IMR-90 (cell line): ENCODE results near the gene INSYN2A. TPM values are rescaled to one million over a fixed set of nuclear protein-coding genes. Genes with fewer than 3 reads are reported as not detected.

Source experiments
- ATAC-seq: fragments of 200-7000 bp; cut with Tn5 transposase; 2 replicates; pipeline ENCODE4 v1.9.1; 2020; ENCODE audit warnings: low read depth, mild to moderate bottlenecking, moderate library complexity
- BruUV-seq: library from RNA; stranded (reverse); fragments of 400-500 nt; replicated peaks from 2 replicates; lab custom pipeline; 2021; lab: Mats Ljungman, UMichigan
- CTCF ChIA-PET: fragments of 300-600 bp; formaldehyde crosslinking; extraction: SDS; loops from one replicate; lab custom pipeline; 2021; ENCODE audit warnings: antibody characterized with exemption; lab: Yijun Ruan, JAX
- POLR2A ChIA-PET: fragments of 300-600 bp; sonication (Branson Sonifier 250); formaldehyde crosslinking; loops from one replicate; lab custom pipeline; 2022; ENCODE audit warnings: antibody characterized with exemption; ENCODE audit not compliant: unreplicated experiment; lab: Charles Lee
- DNase-seq: peaks from one replicate; pipeline ENCODE4 v3.0.0; 2013
- H2AFZ ChIP-seq: replicated peaks from 2 replicates; pipeline ENCODE3; 2013; ENCODE audit warnings: low read length, mild to moderate bottlenecking; ENCODE audit not compliant: poor library complexity
- H2AK5ac ChIP-seq: 2 replicates; pipeline ENCODE4 v1.6.1; 2013; ENCODE audit warnings: low read depth, low read length, inconsistent platforms
- H2AK9ac ChIP-seq: replicated peaks from 2 replicates; pipeline ENCODE3; 2013; ENCODE audit warnings: mild to moderate bottlenecking, low read depth, low read length, moderate library complexity; ENCODE audit not compliant: poor library complexity
- H2BK120ac ChIP-seq: 2 replicates; pipeline ENCODE4 v1.6.1; 2013; ENCODE audit warnings: low read depth, low read length, inconsistent platforms
- H2BK15ac ChIP-seq: 3 replicates; pipeline ENCODE4 v1.6.1; 2013; ENCODE audit warnings: low read depth, low read length, inconsistent platforms
- H2BK20ac ChIP-seq: 2 replicates; pipeline ENCODE4 v1.6.1; 2013; ENCODE audit warnings: low read depth, mild to moderate bottlenecking, inconsistent platforms, low read length, moderate library complexity
- H2BK5ac ChIP-seq: 2 replicates; pipeline ENCODE4 v1.6.1; 2013; ENCODE audit warnings: mild to moderate bottlenecking, low read depth, low read length, inconsistent platforms; ENCODE audit not compliant: poor library complexity, severe bottlenecking
- H3K14ac ChIP-seq: replicated peaks from 2 replicates; pipeline ENCODE4 v1.6.1; 2013; ENCODE audit warnings: low read depth, low read length, inconsistent platforms
- H3K18ac ChIP-seq: 2 replicates; pipeline ENCODE4 v1.6.1; 2013; ENCODE audit warnings: low read depth, low read length, control low read depth
- H3K23ac ChIP-seq: 2 replicates; pipeline ENCODE4 v1.6.1; 2013; ENCODE audit warnings: low read depth, low read length, inconsistent platforms
- H3K27ac ChIP-seq: 2 replicates; pipeline ENCODE4 v1.5.1; 2013; ENCODE audit warnings: mild to moderate bottlenecking, control low read depth, low read length; ENCODE audit not compliant: insufficient read depth
- H3K27me3 ChIP-seq: 2 replicates; pipeline ENCODE4 v1.6.1; 2013; ENCODE audit warnings: low read length; ENCODE audit not compliant: control insufficient read depth, insufficient read depth
- H3K36me3 ChIP-seq: 2 replicates; pipeline ENCODE4 v1.6.1; 2013; ENCODE audit warnings: low read length, mixed read lengths; ENCODE audit not compliant: control insufficient read depth, insufficient read depth
- H3K4ac ChIP-seq: 2 replicates; pipeline ENCODE4 v1.6.1; 2013; ENCODE audit warnings: low read depth, low read length, inconsistent platforms
- H3K4me1 ChIP-seq: 2 replicates; pipeline ENCODE4 v1.6.1; 2013; ENCODE audit warnings: low read length, mixed read lengths; ENCODE audit not compliant: control insufficient read depth, insufficient read depth
- H3K4me2 ChIP-seq: 2 replicates; pipeline ENCODE4 v1.6.1; 2013; ENCODE audit warnings: low read depth, mild to moderate bottlenecking, control low read depth, low read length, moderate library complexity
- H3K4me3 ChIP-seq: 2 replicates; pipeline ENCODE4 v1.5.1; 2013; ENCODE audit warnings: low read depth, mild to moderate bottlenecking, control low read depth, low read length, moderate library complexity; ENCODE audit not compliant: insufficient read depth
- H3K56ac ChIP-seq: 2 replicates; pipeline ENCODE4 v1.6.1; 2013; ENCODE audit warnings: low read length, inconsistent platforms; ENCODE audit not compliant: insufficient read depth; ENCODE audit errors: extremely low read depth
- H3K79me1 ChIP-seq, 2 experiments: 2 replicates each; pipeline ENCODE4 v1.6.1; 2013; ENCODE audit warnings: low read length in 2 of 2, inconsistent platforms in 1 of 2, low read depth in 1 of 2
- H3K9ac ChIP-seq: 2 replicates; pipeline ENCODE4 v1.6.1; 2013; ENCODE audit warnings: low read depth, low read length, control low read depth
- H3K9me1 ChIP-seq: 2 replicates; pipeline ENCODE4 v1.6.1; 2013; ENCODE audit warnings: low read length, inconsistent platforms; ENCODE audit not compliant: insufficient read depth
- H3K9me3 ChIP-seq: 2 replicates; pipeline ENCODE4 v1.6.1; 2013; ENCODE audit warnings: low read length; ENCODE audit not compliant: control insufficient read depth, insufficient read depth
- H4K20me1 ChIP-seq: 2 replicates; pipeline ENCODE4 v1.6.1; 2013; ENCODE audit warnings: low read length, inconsistent platforms; ENCODE audit not compliant: insufficient read depth
- H4K5ac ChIP-seq: 2 replicates; pipeline ENCODE4 v1.6.1; 2013; ENCODE audit warnings: mild to moderate bottlenecking, low read depth, low read length, control low read depth
- H4K8ac ChIP-seq, 2 experiments: 2 replicates each; pipeline ENCODE4 v1.6.1; 2013; ENCODE audit warnings: low read depth in 2 of 2, low read length in 2 of 2, control low read depth in 1 of 2, inconsistent platforms in 1 of 2
- H4K91ac ChIP-seq: 2 replicates; pipeline ENCODE4 v1.6.1; 2013; ENCODE audit warnings: low read depth, low read length, inconsistent platforms; ENCODE audit not compliant: insufficient read depth
- BHLHE40 ChIP-seq: fragments of 150-350 bp; IDR thresholded peaks from 2 replicates; pipeline ENCODE4 v1.6.1; 2016; ENCODE audit warnings: mild to moderate bottlenecking, low read depth, low read length
- CEBPB ChIP-seq: IDR thresholded peaks from 2 replicates; pipeline ENCODE4 v1.6.1; 2012; ENCODE audit warnings: low read depth, low read length, improper control_type of control experiment
- CHD1 ChIP-seq: IDR thresholded peaks from 2 replicates; pipeline ENCODE4 v1.6.1; 2012; ENCODE audit warnings: low read depth, low read length, improper control_type of control experiment
- FOS ChIP-seq: fragments of 150-350 bp; IDR thresholded peaks from 2 replicates; pipeline ENCODE4 v1.6.1; 2016; ENCODE audit warnings: low read depth, low read length
- MAFK ChIP-seq: IDR thresholded peaks from 2 replicates; pipeline ENCODE4 v1.6.1; 2012; ENCODE audit warnings: low read depth, low read length, improper control_type of control experiment
- MAZ ChIP-seq: IDR thresholded peaks from 2 replicates; pipeline ENCODE4 v1.6.1; 2012; ENCODE audit warnings: low read depth, mild to moderate bottlenecking, low read length, improper control_type of control experiment, moderate library complexity, borderline replicate concordance
- MXI1 ChIP-seq: IDR thresholded peaks from 2 replicates; pipeline ENCODE4 v1.6.1; 2012; ENCODE audit warnings: low read depth, mild to moderate bottlenecking, low read length, moderate library complexity, borderline replicate concordance
- NFE2L2 ChIP-seq: fragments of 150-350 bp; IDR thresholded peaks from 2 replicates; pipeline ENCODE4 v1.6.1; 2016; ENCODE audit warnings: low read depth, mild to moderate bottlenecking, low read length
- POLR2A ChIP-seq: IDR thresholded peaks from 2 replicates; pipeline ENCODE4 v1.6.1; 2012; ENCODE audit warnings: mild to moderate bottlenecking, low read depth, low read length
- RAD21 ChIP-seq: IDR thresholded peaks from 2 replicates; pipeline ENCODE4 v1.6.1; 2012; ENCODE audit warnings: low read length, improper control_type of control experiment
- RCOR1 ChIP-seq: IDR thresholded peaks from 2 replicates; pipeline ENCODE4 v1.6.1; 2012; ENCODE audit warnings: mild to moderate bottlenecking, low read length, improper control_type of control experiment; ENCODE audit not compliant: insufficient replicate concordance
- RFX5 ChIP-seq: IDR thresholded peaks from 2 replicates; pipeline ENCODE4 v1.8.0; 2012; ENCODE audit warnings: low read depth, mild to moderate bottlenecking, low read length, moderate library complexity
- SMC3 ChIP-seq: fragments of 150-350 bp; IDR thresholded peaks from 2 replicates; pipeline ENCODE4 v1.6.1; 2016; ENCODE audit warnings: low read depth, mild to moderate bottlenecking, antibody characterized with exemption, low read length, moderate library complexity
- dilution Hi-C: fragments of 300-500 bp; cut with HindIII; formaldehyde crosslinking; loops from one replicate; pipeline ENCODE4 v1.14.3; 2018; ENCODE audit warnings: low sequenced_read_pairs; ENCODE audit not compliant: unreplicated experiment
- in situ Hi-C: fragments of 300-500 bp; cut with MboI; formaldehyde crosslinking; loops from 3 replicates; pipeline ENCODE4 v1.14.3; 2019; ENCODE audit warnings: low sequenced_read_pairs, inconsistent platforms, mixed read lengths
- intact Hi-C: fragments of 100-400 bp; cut with micrococcal nuclease; formaldehyde crosslinking; loops from 2 replicates; pipeline ENCODE4 v1.10.0; 2022
- polyA plus RNA-seq, 3 experiments: library from polyadenylated mRNA; depleted of rRNA; stranded (reverse); fragments of >200 nt; gene quantifications; 2 replicates each; pipeline ENCODE4 v1.2.3, GENCODE V29; 2012; ENCODE audit warnings: low replicate concordance in 1 of 3
- total RNA-seq: library from RNA; depleted of rRNA; stranded (reverse); fragments of >200 nt; gene quantifications from 2 replicates; pipeline ENCODE4 v1.2.3, GENCODE V29; 2012
- TF ChIP-seq, protein P1 (sequence below): fragments of 150-350 bp; IDR thresholded peaks from 2 replicates; pipeline ENCODE4 v1.6.1; 2016; ENCODE audit warnings: low read depth, mild to moderate bottlenecking, low read length, moderate library complexity, borderline replicate concordance
- TF ChIP-seq, protein P2 (sequence below): fragments of 150-350 bp; IDR thresholded peaks from 2 replicates; pipeline ENCODE4 v1.6.1; 2017; ENCODE audit warnings: mild to moderate bottlenecking, antibody characterized with exemption, low read length, low read depth
- TF ChIP-seq, protein P3 (sequence below): conservative IDR thresholded peaks from 2 replicates; pipeline ENCODE4 v1.5.1; 2012; ENCODE audit warnings: mild to moderate bottlenecking, low read depth, low read length, improper control_type of control experiment

INSYN2A gene
- total and polyA plus RNA-seq, 2 of the 4 experiments (the other 2 are of a cell fraction), result 0.10 to 0.18 TPM

DNA sequence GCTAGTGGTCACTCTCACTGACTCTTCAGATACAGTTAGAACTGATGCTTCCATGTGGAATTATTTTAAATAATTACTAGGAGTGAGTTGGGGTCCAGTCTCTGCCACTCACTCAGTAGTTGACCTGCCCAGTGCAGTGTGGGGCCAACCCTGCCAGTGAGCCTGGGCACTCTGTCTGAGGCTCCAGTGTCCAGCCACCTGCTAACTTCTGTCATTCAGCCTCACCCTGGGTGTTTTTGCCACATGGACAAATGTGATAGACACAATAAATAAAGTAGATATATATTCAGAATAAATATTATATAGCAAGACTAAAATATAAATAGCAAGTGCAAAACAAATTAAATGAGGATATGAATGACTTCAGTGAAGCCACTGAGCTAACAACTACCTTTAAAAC is 7.2 kb downstream of the INSYN2A start:
- no peak overlapping the region for H2AK9ac ChIP-seq
- no peak overlapping the region for H3K4me2 ChIP-seq
- dilution Hi-C loops, result no loop called here
- no peak overlapping the region for H3K27ac ChIP-seq
- H4K20me1 ChIP-seq, result peaks cover 19% of the 10 kb centered on the region
- POLR2A ChIA-PET, result no interaction called here
- H4K8ac ChIP-seq, result no peak overlapping the region
- in situ Hi-C loops, result no loop called here
- no peak overlapping the region for H4K5ac ChIP-seq
- TF ChIP-seq SMC3, result no peak
- TF ChIP-seq MXI1, result no peak
- no peak for TF ChIP-seq FOS
- TF ChIP-seq, protein P1, sequence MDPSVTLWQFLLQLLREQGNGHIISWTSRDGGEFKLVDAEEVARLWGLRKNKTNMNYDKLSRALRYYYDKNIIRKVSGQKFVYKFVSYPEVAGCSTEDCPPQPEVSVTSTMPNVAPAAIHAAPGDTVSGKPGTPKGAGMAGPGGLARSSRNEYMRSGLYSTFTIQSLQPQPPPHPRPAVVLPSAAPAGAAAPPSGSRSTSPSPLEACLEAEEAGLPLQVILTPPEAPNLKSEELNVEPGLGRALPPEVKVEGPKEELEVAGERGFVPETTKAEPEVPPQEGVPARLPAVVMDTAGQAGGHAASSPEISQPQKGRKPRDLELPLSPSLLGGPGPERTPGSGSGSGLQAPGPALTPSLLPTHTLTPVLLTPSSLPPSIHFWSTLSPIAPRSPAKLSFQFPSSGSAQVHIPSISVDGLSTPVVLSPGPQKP, result no peak
- TF ChIP-seq RAD21, result no peak
- TF ChIP-seq, protein P2, sequence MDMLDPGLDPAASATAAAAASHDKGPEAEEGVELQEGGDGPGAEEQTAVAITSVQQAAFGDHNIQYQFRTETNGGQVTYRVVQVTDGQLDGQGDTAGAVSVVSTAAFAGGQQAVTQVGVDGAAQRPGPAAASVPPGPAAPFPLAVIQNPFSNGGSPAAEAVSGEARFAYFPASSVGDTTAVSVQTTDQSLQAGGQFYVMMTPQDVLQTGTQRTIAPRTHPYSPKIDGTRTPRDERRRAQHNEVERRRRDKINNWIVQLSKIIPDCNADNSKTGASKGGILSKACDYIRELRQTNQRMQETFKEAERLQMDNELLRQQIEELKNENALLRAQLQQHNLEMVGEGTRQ, result no peak
- no peak for TF ChIP-seq POLR2A
- TF ChIP-seq, protein P3, sequence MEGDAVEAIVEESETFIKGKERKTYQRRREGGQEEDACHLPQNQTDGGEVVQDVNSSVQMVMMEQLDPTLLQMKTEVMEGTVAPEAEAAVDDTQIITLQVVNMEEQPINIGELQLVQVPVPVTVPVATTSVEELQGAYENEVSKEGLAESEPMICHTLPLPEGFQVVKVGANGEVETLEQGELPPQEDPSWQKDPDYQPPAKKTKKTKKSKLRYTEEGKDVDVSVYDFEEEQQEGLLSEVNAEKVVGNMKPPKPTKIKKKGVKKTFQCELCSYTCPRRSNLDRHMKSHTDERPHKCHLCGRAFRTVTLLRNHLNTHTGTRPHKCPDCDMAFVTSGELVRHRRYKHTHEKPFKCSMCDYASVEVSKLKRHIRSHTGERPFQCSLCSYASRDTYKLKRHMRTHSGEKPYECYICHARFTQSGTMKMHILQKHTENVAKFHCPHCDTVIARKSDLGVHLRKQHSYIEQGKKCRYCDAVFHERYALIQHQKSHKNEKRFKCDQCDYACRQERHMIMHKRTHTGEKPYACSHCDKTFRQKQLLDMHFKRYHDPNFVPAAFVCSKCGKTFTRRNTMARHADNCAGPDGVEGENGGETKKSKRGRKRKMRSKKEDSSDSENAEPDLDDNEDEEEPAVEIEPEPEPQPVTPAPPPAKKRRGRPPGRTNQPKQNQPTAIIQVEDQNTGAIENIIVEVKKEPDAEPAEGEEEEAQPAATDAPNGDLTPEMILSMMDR, result no peak
- TF ChIP-seq BHLHE40, result no peak
- no peak for TF ChIP-seq MAZ
- no peak for TF ChIP-seq MAFK
- no peak for TF ChIP-seq CHD1
- TF ChIP-seq RFX5, result no peak
- no peak for TF ChIP-seq RCOR1
- no peak for TF ChIP-seq CEBPB
- TF ChIP-seq NFE2L2, result no peak
- no peak overlapping the region for H3K4ac ChIP-seq
- H3K23ac ChIP-seq, result no peak overlapping the region
- H3K14ac ChIP-seq, result no peak overlapping the region
- H3K4me1 ChIP-seq, result peaks cover 3% of the 10 kb centered on the region; the same call in 1 of the 2 replicates
- H2BK20ac ChIP-seq, result no peak overlapping the region
- peaks cover 8 to 12% of the 10 kb centered on the region in 2 experiments; a peak in 3 of 4 replicates for H3K79me1 ChIP-seq
- H2AFZ ChIP-seq, result no peak overlapping the region
- peaks cover 9% of the 10 kb centered on the region for H3K9me1 ChIP-seq
- H3K9me3 ChIP-seq, result no peaks in the 10 kb centered on the region
- no peak overlapping the region for H2BK120ac ChIP-seq
- H2AK5ac ChIP-seq, result no peak overlapping the region
- H4K91ac ChIP-seq, result no peak overlapping the region
- intact Hi-C loops, result no loop called here
- no peak for DNase-seq
- BruUV-seq, result no TSS peak
- no peak for ATAC-seq
- H3K9ac ChIP-seq, result no peak overlapping the region
- CTCF ChIA-PET, result no interaction called here
- H3K36me3 ChIP-seq, result peaks cover 3% of the 10 kb centered on the region
- no peak overlapping the region for H3K56ac ChIP-seq
- H3K4me3 ChIP-seq, result no peak overlapping the region
- H2BK15ac ChIP-seq, result no peak overlapping the region
- H3K27me3 ChIP-seq, result no peaks in the 10 kb centered on the region
- no peak overlapping the region for H3K18ac ChIP-seq
- H2BK5ac ChIP-seq, result no peak overlapping the region
